ENCODE results near the gene RAB3IP.

RAB3IP gene

GRCh38 chr12:69738351-69739286 lies at the start of gene RAB3IP:
RAB3IP (plus strand) TSS chr12:69738860; CDS start chr12:69755409, 16,549 bp downstream.
- TF ChIP-seq CTCF (IDR thresholded peaks at IDR 0.05; ENCODE audit: low read depth, low read length) (peak; percentile 44), EZH2phosphoT487 (IDR thresholded peaks at IDR 0.05; ENCODE audit: low read depth) (no peak)
- Histone ChIP-seq H3K79me2 (ENCODE audit: low read length) (peaks cover 46% of the 10 kb centered on the region), H4K20me1 (ENCODE audit: insufficient read depth, low read length) (peaks cover 22% of the 10 kb centered on the region), H3K4me2 (ENCODE audit: low read length) (peak within 1 kb of the TSS; percentile 84), H3K36me3 (replicated peaks; ENCODE audit: low read depth, low read length) (no peaks in the 10 kb centered on the region), H3K27ac (ENCODE audit: low read length) (peak within 1 kb of the TSS; percentile 72), H3K4me1 (ENCODE audit: low read length) (peaks cover 24% of the 10 kb centered on the region), H2AFZ (ENCODE audit: low read depth, low read length) (peak within 1 kb of the TSS; percentile 91), H3K9me3 (ENCODE audit: insufficient read depth, low read length) (no peaks in the 10 kb centered on the region), H3K9ac (ENCODE audit: low read length) (peak within 1 kb of the TSS; percentile 83), H3K4me3 (ENCODE audit: low read length) (peak within 1 kb of the TSS; percentile 91), H3K27me3 (ENCODE audit: low read depth, low read length) (no peaks in the 10 kb centered on the region)

- Histone ChIP-seq H4K20me1 (ENCODE audit: insufficient read depth, low read length) (no peaks in the 10 kb centered on the region), H3K79me2 (ENCODE audit: low read length) (no peaks in the 10 kb centered on the region), H3K36me3 (replicated peaks; ENCODE audit: low read depth, low read length) (no peaks in the 10 kb centered on the region), H3K9ac (ENCODE audit: low read length) (no peak overlapping the region), H3K4me3 (ENCODE audit: low read length) (0 out of 2 replicates have a peak overlapping the region, but pooled peaks have one; percentile 46), H3K27ac (ENCODE audit: low read length) (no peak overlapping the region), H3K9me3 (ENCODE audit: insufficient read depth, low read length) (no peaks in the 10 kb centered on the region), H3K27me3 (ENCODE audit: low read depth, low read length) (no peaks in the 10 kb centered on the region), H3K4me2 (ENCODE audit: low read length) (no peak overlapping the region), H2AFZ (ENCODE audit: low read depth, low read length) (no peak overlapping the region), H3K4me1 (ENCODE audit: low read length) (peaks cover 45% of the 10 kb centered on the region)
- no peak for TF ChIP-seq EZH2phosphoT487 (IDR thresholded peaks at IDR 0.05; ENCODE audit: low read depth)
- TF ChIP-seq CTCF (IDR thresholded peaks at IDR 0.05; ENCODE audit: low read depth, low read length), result no peak
Observed at GRCh38 chr12:69689638-69690037, 49.0 kb upstream of the RAB3IP start.

GRCh38 chr12:69694123-69694522 lies 44.5 kb upstream of the RAB3IP start:
- TF ChIP-seq CTCF (IDR thresholded peaks at IDR 0.05; ENCODE audit: low read depth, low read length) (no peak), EZH2phosphoT487 (IDR thresholded peaks at IDR 0.05; ENCODE audit: low read depth) (no peak)
- Histone ChIP-seq H3K27me3 (ENCODE audit: low read depth, low read length) (no peaks in the 10 kb centered on the region), H3K4me1 (ENCODE audit: low read length) (peaks cover 4% of the 10 kb centered on the region), H3K4me3 (ENCODE audit: low read length) (no peak overlapping the region), H2AFZ (ENCODE audit: low read depth, low read length) (no peak overlapping the region), H3K4me2 (ENCODE audit: low read length) (no peak overlapping the region), H3K27ac (ENCODE audit: low read length) (no peak overlapping the region), H3K9me3 (ENCODE audit: insufficient read depth, low read length) (no peaks in the 10 kb centered on the region), H3K79me2 (ENCODE audit: low read length) (no peaks in the 10 kb centered on the region), H4K20me1 (ENCODE audit: insufficient read depth, low read length) (no peaks in the 10 kb centered on the region), H3K36me3 (replicated peaks; ENCODE audit: low read depth, low read length) (no peaks in the 10 kb centered on the region), H3K9ac (ENCODE audit: low read length) (no peak overlapping the region)

GRCh38 chr12:69698054-69698453 lies 40.6 kb upstream of the RAB3IP start:
- Histone ChIP-seq H3K36me3 (replicated peaks; ENCODE audit: low read depth, low read length) (no peaks in the 10 kb centered on the region), H4K20me1 (ENCODE audit: insufficient read depth, low read length) (no peaks in the 10 kb centered on the region), H3K4me2 (ENCODE audit: low read length) (no peak overlapping the region), H3K27ac (ENCODE audit: low read length) (no peak overlapping the region), H3K79me2 (ENCODE audit: low read length) (no peaks in the 10 kb centered on the region), H3K9me3 (ENCODE audit: insufficient read depth, low read length) (no peaks in the 10 kb centered on the region), H3K9ac (ENCODE audit: low read length) (no peak overlapping the region), H2AFZ (ENCODE audit: low read depth, low read length) (no peak overlapping the region), H3K27me3 (ENCODE audit: low read depth, low read length) (no peaks in the 10 kb centered on the region), H3K4me1 (ENCODE audit: low read length) (no peaks in the 10 kb centered on the region), H3K4me3 (ENCODE audit: low read length) (no peak overlapping the region)
- no peak for TF ChIP-seq CTCF (IDR thresholded peaks at IDR 0.05; ENCODE audit: low read depth, low read length)
- no peak for TF ChIP-seq EZH2phosphoT487 (IDR thresholded peaks at IDR 0.05; ENCODE audit: low read depth)

Data from OCI-LY3 (cell line).